Lower leg skin (tissue), 4 donors: ENCODE results near the gene PSORS1C2. TPM values are rescaled to one million over a fixed set of nuclear protein-coding genes. Genes with fewer than 3 reads are reported as not detected.

Experiments
- DNase-seq, 2 donors: peaks; one replicate each; pipeline ENCODE4 v3.0.0-alpha.2; 2019; ENCODE audit warnings: low spot score in 2 of 2
- H3K4me3 ChIP-seq: fragments of 200-600 bp; sonication (generic); 2 replicates; pipeline ENCODE4 v1.5.1; 2017; ENCODE audit warnings: mild to moderate bottlenecking, low read depth; ENCODE audit not compliant: poor library complexity, severe bottlenecking
- POLR2A ChIP-seq, 2 donors: fragments of 450-650 bp; IDR thresholded peaks; one replicate each; pipeline ENCODE4 v1.6.1; 2016 to 2017; ENCODE audit warnings: antibody characterized with exemption in 2 of 2, mild to moderate bottlenecking in 1 of 2, moderate library complexity in 1 of 2
- WGBS, 2 donors: methylation state at CpG; one replicate each; pipeline ENCODE4 v1.1.5; 2018; 5-methylcytosine and 5-hydroxymethylcytosine counted together
- intact Hi-C: fragments of 100-400 bp; cut with DNase I; formaldehyde crosslinking; loops from one replicate; pipeline ENCODE4 v1.15.0; 2023; ENCODE audit warnings: low total_unique reads
- total RNA-seq, 4 donors: library from RNA; depleted of rRNA; stranded (reverse); fragments of >200 nt; gene quantifications; one replicate each; pipeline ENCODE4 v1.1.0, GENCODE V29; 2016
- TF ChIP-seq, protein P1 (sequence below), 3 donors: fragments of 450-650 bp; IDR thresholded peaks; one replicate each; pipeline ENCODE4 v1.5.1; 2016; ENCODE audit warnings: antibody characterized with exemption in 3 of 3, mild to moderate bottlenecking in 3 of 3, moderate library complexity in 2 of 3

The PSORS1C2 gene
- total RNA-seq, 4 donors from 2014 or later = 34.8 to 55.5 (median 44.1) TPM

DNA sequence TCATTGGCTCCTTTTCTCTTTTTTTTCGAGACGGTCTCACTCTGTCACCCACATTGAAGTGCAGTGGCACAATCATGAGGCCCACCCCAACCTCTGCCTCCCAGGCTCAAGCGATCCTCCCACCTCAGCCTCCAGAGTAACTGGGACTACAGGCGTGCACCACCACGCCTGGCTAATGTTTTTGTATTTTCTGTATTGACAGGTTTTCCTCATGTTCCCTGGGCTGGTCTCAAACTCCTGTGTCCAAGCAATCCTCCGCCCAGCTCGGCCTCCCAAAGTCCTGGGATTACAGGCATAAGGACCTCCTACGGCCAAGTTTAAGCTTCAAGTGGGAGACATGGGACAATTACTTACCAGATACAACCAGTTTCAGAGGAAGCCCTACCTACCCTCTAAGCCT is 41.0 kb upstream of the PSORS1C2 start:
- 96% methylated on average over 8 of the region's 8 CpGs for WGBS, 2 donors
- H3K4me3 ChIP-seq = no peak overlapping the region
- intact Hi-C loops = loop anchor here (5.0 kb wide), 1 partner anchor 1952 kb away; no protein-coding TSS in a partner anchor
- DNase-seq = no peak
- no peak for TF ChIP-seq POLR2A (IDR thresholded peaks at IDR 0.05)
- TF ChIP-seq, protein P1, sequence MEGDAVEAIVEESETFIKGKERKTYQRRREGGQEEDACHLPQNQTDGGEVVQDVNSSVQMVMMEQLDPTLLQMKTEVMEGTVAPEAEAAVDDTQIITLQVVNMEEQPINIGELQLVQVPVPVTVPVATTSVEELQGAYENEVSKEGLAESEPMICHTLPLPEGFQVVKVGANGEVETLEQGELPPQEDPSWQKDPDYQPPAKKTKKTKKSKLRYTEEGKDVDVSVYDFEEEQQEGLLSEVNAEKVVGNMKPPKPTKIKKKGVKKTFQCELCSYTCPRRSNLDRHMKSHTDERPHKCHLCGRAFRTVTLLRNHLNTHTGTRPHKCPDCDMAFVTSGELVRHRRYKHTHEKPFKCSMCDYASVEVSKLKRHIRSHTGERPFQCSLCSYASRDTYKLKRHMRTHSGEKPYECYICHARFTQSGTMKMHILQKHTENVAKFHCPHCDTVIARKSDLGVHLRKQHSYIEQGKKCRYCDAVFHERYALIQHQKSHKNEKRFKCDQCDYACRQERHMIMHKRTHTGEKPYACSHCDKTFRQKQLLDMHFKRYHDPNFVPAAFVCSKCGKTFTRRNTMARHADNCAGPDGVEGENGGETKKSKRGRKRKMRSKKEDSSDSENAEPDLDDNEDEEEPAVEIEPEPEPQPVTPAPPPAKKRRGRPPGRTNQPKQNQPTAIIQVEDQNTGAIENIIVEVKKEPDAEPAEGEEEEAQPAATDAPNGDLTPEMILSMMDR (IDR thresholded peaks at IDR 0.05) = no peak

GRCh38 chr6:31179042-31179386 is 40.1 kb upstream of the PSORS1C2 start:
- WGBS, 2 donors = 62 to 68% methylated on average over 4 of the region's 4 CpGs
- no peak for TF ChIP-seq POLR2A (IDR thresholded peaks at IDR 0.05)
- TF ChIP-seq, protein P1 (IDR thresholded peaks at IDR 0.05) = no peak
- intact Hi-C loops = no loop called here
- H3K4me3 ChIP-seq = no peak overlapping the region
- DNase-seq = no peak

DNA sequence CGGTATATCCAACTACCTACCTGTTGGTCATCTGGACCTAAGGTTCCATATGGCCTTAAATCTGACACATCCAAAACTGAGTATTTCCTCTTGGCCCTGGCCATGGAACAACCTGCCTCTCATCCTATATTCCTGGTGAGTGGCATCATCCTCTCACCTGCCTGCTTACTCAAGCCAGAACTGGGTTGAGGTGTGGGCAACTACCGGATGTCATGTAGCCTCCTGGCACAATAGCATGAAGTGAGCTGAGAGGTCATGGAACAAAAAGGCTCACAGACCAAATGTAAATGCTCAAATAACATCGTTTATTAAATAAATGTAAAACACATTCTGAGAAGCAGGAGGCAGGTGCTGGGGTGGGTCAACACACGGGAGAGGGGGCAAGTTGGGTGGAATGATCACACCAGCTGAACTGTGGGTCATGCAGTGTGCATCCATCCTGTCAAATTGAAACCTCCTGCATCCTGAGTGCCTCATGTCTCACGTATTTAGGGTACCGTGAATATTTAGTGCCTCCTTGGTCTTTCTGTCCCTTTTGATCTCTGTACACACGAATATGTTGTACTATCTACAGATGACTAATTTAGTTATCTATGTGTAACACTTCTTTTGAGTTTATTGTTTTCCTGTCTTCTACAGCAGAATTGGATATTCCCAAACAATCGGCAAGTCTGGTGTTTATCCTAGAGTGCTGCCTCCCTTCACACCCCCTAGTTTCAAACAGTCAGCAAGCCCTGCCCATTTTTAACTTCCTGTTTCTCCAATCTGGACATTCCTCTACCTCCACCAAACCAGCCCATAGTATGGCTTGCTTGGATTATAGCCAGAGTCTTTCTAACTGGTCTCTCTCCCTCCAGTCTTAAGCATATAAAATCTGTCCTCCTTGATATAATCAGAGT is 39.5 kb upstream of the PSORS1C2 start:
- 41 to 48% methylated on average over 8 of the region's 8 CpGs for WGBS, 2 donors
- TF ChIP-seq, protein P1 (IDR thresholded peaks at IDR 0.05) = no peak
- TF ChIP-seq POLR2A (IDR thresholded peaks at IDR 0.05) = no peak
- H3K4me3 ChIP-seq = no peak overlapping the region
- intact Hi-C loops = no loop called here
- DNase-seq = no peak

DNA sequence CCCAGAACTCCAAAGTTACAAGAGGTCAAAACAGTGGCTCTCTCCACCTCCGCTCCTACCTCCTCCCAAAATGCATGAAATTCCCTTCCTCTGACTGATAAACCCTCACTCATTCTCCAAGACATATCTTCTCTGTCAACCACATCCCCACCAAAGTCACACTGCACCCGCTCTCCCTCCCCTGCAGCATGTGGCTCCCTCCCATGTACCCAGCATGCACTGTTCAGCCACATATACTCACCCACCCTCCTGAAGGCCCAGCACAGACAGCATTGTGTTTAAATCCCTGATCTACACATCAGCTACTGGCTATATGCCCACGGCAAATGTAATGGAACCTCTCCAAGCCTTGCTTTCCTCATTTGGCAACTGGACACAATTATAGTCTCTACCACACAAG is 37.1 kb upstream of the PSORS1C2 start:
- no peak for TF ChIP-seq POLR2A (IDR thresholded peaks at IDR 0.05)
- TF ChIP-seq, protein P1 (IDR thresholded peaks at IDR 0.05) = no peak
- no peak for DNase-seq
- intact Hi-C loops = no loop called here
- H3K4me3 ChIP-seq = no peak overlapping the region
- 62 to 68% methylated on average over 3 of the region's 3 CpGs for WGBS, 2 donors

GRCh38 chr6:31174378-31174777 is 35.5 kb upstream of the PSORS1C2 start:
- intact Hi-C loops = no loop called here
- H3K4me3 ChIP-seq = no peak overlapping the region
- WGBS, 2 donors = 70 to 91% methylated on average over 5 of the region's 5 CpGs
- TF ChIP-seq POLR2A (IDR thresholded peaks at IDR 0.05) = no peak
- TF ChIP-seq, protein P1 (IDR thresholded peaks at IDR 0.05) = no peak
- no peak for DNase-seq
